ENCODE measurements around the gene EMILIN1.
A peak's percentile ranks its signal among the peaks of the same experiment; 100 is the strongest.

EMILIN1 gene

GRCh38 chr2:27133195-27133875 is 54.9 kb downstream of the EMILIN1 start:
- TF ChIP-seq, protein P1, sequence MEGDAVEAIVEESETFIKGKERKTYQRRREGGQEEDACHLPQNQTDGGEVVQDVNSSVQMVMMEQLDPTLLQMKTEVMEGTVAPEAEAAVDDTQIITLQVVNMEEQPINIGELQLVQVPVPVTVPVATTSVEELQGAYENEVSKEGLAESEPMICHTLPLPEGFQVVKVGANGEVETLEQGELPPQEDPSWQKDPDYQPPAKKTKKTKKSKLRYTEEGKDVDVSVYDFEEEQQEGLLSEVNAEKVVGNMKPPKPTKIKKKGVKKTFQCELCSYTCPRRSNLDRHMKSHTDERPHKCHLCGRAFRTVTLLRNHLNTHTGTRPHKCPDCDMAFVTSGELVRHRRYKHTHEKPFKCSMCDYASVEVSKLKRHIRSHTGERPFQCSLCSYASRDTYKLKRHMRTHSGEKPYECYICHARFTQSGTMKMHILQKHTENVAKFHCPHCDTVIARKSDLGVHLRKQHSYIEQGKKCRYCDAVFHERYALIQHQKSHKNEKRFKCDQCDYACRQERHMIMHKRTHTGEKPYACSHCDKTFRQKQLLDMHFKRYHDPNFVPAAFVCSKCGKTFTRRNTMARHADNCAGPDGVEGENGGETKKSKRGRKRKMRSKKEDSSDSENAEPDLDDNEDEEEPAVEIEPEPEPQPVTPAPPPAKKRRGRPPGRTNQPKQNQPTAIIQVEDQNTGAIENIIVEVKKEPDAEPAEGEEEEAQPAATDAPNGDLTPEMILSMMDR (conservative IDR thresholded peaks at IDR 0.05; ENCODE audit: low read depth, low read length), result no peak; the same call in 1 of the 2 replicates
- Histone ChIP-seq H3K27ac (no peak overlapping the region; the same call in 1 of the 2 replicates), H2AFZ (ENCODE audit: low read depth) (no peak overlapping the region), H3K4me3 (IDR thresholded peaks at IDR 0.05; ENCODE audit: insufficient read depth, low read depth, low read length) (no peak overlapping the region), H3K36me3 (ENCODE audit: insufficient read depth) (no peaks in the 10 kb centered on the region), H4K20me1 (ENCODE audit: insufficient read depth) (no peaks in the 10 kb centered on the region), H3K4me2 (peak overlapping the region; percentile 99), H3K4me1 (ENCODE audit: low read depth, poor library complexity, severe bottlenecking) (peaks cover 9% of the 10 kb centered on the region), H3K9ac (peak overlapping the region; percentile 73; the same call in 1 of the 2 replicates), H3K27me3 (ENCODE audit: insufficient read depth, low read depth) (no peaks in the 10 kb centered on the region), H3K79me2 (ENCODE audit: insufficient read depth, low read depth) (peaks cover 15% of the 10 kb centered on the region)

- Histone ChIP-seq H3K27me3 (ENCODE audit: insufficient read depth, low read depth) (no peaks in the 10 kb centered on the region), H3K79me2 (ENCODE audit: insufficient read depth, low read depth) (peaks cover 15% of the 10 kb centered on the region), H2AFZ (ENCODE audit: low read depth) (peak within 1 kb of the TSS; percentile 69), H3K4me1 (ENCODE audit: low read depth, poor library complexity, severe bottlenecking) (peaks cover 9% of the 10 kb centered on the region), H3K9ac (peak within 1 kb of the TSS; percentile 73), H4K20me1 (ENCODE audit: insufficient read depth) (no peaks in the 10 kb centered on the region), H3K36me3 (ENCODE audit: insufficient read depth) (no peaks in the 10 kb centered on the region), H3K4me3 (IDR thresholded peaks at IDR 0.05; ENCODE audit: insufficient read depth, low read depth, low read length) (peak within 1 kb of the TSS; percentile 58), H3K27ac (peak within 1 kb of the TSS; percentile 45), H3K4me2 (peak within 1 kb of the TSS; percentile 99)
- TF ChIP-seq, protein P1 (conservative IDR thresholded peaks at IDR 0.05; ENCODE audit: low read depth, low read length), result no peak
Observed at GRCh38 chr2:27133905-27134780, 55.7 kb downstream of the EMILIN1 start, which contains the start of gene PREB. Gene PREB (minus strand): TSS chr2:27134636. CDS start chr2:27134421, 215 bp downstream.

GRCh38 chr2:27134781-27135477 is 56.5 kb downstream of the EMILIN1 start:
- Histone ChIP-seq H3K27me3 (ENCODE audit: insufficient read depth, low read depth) (no peaks in the 10 kb centered on the region), H3K4me2 (peak overlapping the region; percentile 11; the same call in 1 of the 2 replicates), H3K79me2 (ENCODE audit: insufficient read depth, low read depth) (peaks cover 15% of the 10 kb centered on the region), H3K27ac (peak overlapping the region; percentile 12), H2AFZ (ENCODE audit: low read depth) (peak overlapping the region; percentile 69; the same call in 1 of the 2 replicates), H3K4me3 (IDR thresholded peaks at IDR 0.05; ENCODE audit: insufficient read depth, low read depth, low read length) (no peak overlapping the region), H3K36me3 (ENCODE audit: insufficient read depth) (no peaks in the 10 kb centered on the region), H4K20me1 (ENCODE audit: insufficient read depth) (no peaks in the 10 kb centered on the region), H3K9ac (no peak overlapping the region), H3K4me1 (ENCODE audit: low read depth, poor library complexity, severe bottlenecking) (peaks cover 9% of the 10 kb centered on the region)
- TF ChIP-seq, protein P1 (conservative IDR thresholded peaks at IDR 0.05; ENCODE audit: low read depth, low read length), result no peak

- Histone ChIP-seq H3K9ac (no peak overlapping the region), H3K4me3 (IDR thresholded peaks at IDR 0.05; ENCODE audit: insufficient read depth, low read depth, low read length) (no peak overlapping the region), H3K36me3 (ENCODE audit: insufficient read depth) (no peaks in the 10 kb centered on the region), H3K79me2 (ENCODE audit: insufficient read depth, low read depth) (peaks cover 15% of the 10 kb centered on the region), H3K4me2 (no peak overlapping the region), H3K4me1 (ENCODE audit: low read depth, poor library complexity, severe bottlenecking) (peaks cover 9% of the 10 kb centered on the region), H3K27ac (no peak overlapping the region), H4K20me1 (ENCODE audit: insufficient read depth) (no peaks in the 10 kb centered on the region), H3K27me3 (ENCODE audit: insufficient read depth, low read depth) (no peaks in the 10 kb centered on the region), H2AFZ (ENCODE audit: low read depth) (0 out of 2 replicates have a peak overlapping the region, but pooled peaks have one; percentile 69)
- TF ChIP-seq, protein P1 (conservative IDR thresholded peaks at IDR 0.05; ENCODE audit: low read depth, low read length), result no peak
Observed at GRCh38 chr2:27135478-27135955, 57.1 kb downstream of the EMILIN1 start.

Measured in KMS-11 (cell line).